SU-DHL-6 (cell line): ENCODE results near the gene CHERP.
"Not testable (repeated sequence)": the region's sequence is repeated elsewhere in the genome, so short reads cannot be mapped to it uniquely, and the experiment has no call there.

Experiments used
- H2AFZ ChIP-seq: fragments of 200-600 bp; sonication (generic); 2 replicates; pipeline ENCODE4 v1.6.1; 2014; ENCODE audit warnings: low read depth, mild to moderate bottlenecking, moderate library complexity, mixed read lengths, antibody characterized with exemption, low read length; ENCODE audit not compliant: severe bottlenecking
- H3F3A ChIP-seq: fragments of 200-600 bp; shearing (Covaris generic); 2 replicates; pipeline ENCODE4 v1.6.0; 2016; ENCODE audit warnings: antibody characterized with exemption, mild to moderate bottlenecking; ENCODE audit not compliant: insufficient read depth
- H3K27ac ChIP-seq: fragments of 200-600 bp; sonication (generic); 2 replicates; pipeline ENCODE4 v1.5.1; 2016; ENCODE audit warnings: low read depth, mild to moderate bottlenecking, low read length, moderate library complexity, mixed read lengths
- H3K27me3 ChIP-seq: fragments of 200-600 bp; sonication (generic), shearing (Covaris generic); 2 replicates; pipeline ENCODE4 v1.6.0; 2014; ENCODE audit warnings: mild to moderate bottlenecking, low read length
- H3K36me3 ChIP-seq: fragments of 200-600 bp; sonication (generic); 2 replicates; pipeline ENCODE4 v1.6.1; 2014; ENCODE audit warnings: mild to moderate bottlenecking, low read length, mixed read lengths
- H3K4me2 ChIP-seq: fragments of 300-600, 200-600 bp; shearing (Covaris generic), sonication (generic); 2 replicates; pipeline ENCODE4 v1.6.0; 2014; ENCODE audit warnings: low read length, low read depth, mild to moderate bottlenecking; ENCODE audit not compliant: poor library complexity, severe bottlenecking
- H3K4me3 ChIP-seq: fragments of 200-600 bp; sonication (generic); 2 replicates; pipeline ENCODE4 v1.5.1; 2014; ENCODE audit warnings: antibody characterized with exemption, low read length, mild to moderate bottlenecking, mixed read lengths; ENCODE audit not compliant: insufficient read depth, poor library complexity, severe bottlenecking
- H3K79me2 ChIP-seq: fragments of 200-600 bp; sonication (generic); 2 replicates; pipeline ENCODE4 v1.6.1; 2014; ENCODE audit warnings: mild to moderate bottlenecking, low read length, moderate library complexity; ENCODE audit not compliant: insufficient read depth
- H3K9ac ChIP-seq: fragments of 200-600 bp; sonication (generic); 2 replicates; pipeline ENCODE4 v1.7.0; 2014; ENCODE audit warnings: mild to moderate bottlenecking, low read length
- H3K9me2 ChIP-seq: fragments of 200-600 bp; sonication (generic); replicated peaks from 2 replicates; pipeline ENCODE4 v1.6.1; 2014; ENCODE audit warnings: low read length; ENCODE audit not compliant: insufficient read depth
- H3K9me3 ChIP-seq: fragments of 200-600 bp; sonication (generic); 2 replicates; pipeline ENCODE4 v1.6.1; 2014; ENCODE audit warnings: low read length, mixed read lengths; ENCODE audit not compliant: insufficient read depth
- H4K20me1 ChIP-seq: fragments of 200-600 bp; sonication (generic); 2 replicates; pipeline ENCODE4 v1.6.1; 2014; ENCODE audit warnings: low read depth, mild to moderate bottlenecking, antibody characterized with exemption, low read length, moderate library complexity, mixed read lengths
- EZH2phosphoT487 ChIP-seq: fragments of 200-600 bp; sonication (generic), shearing (Covaris generic); conservative IDR thresholded peaks from 2 replicates; pipeline ENCODE4 v1.6.1; 2018; ENCODE audit warnings: mild to moderate bottlenecking, antibody characterized with exemption, low read length, moderate library complexity, mixed read lengths
- TF ChIP-seq, protein P1 (sequence below): fragments of 200-600 bp; sonication (generic); IDR thresholded peaks from one replicate; pipeline ENCODE4 v1.5.1; 2017; ENCODE audit warnings: antibody characterized with exemption, mild to moderate bottlenecking, low read length, moderate library complexity; ENCODE audit not compliant: insufficient read depth, poor library complexity, severe bottlenecking

Gene CHERP

DNA sequence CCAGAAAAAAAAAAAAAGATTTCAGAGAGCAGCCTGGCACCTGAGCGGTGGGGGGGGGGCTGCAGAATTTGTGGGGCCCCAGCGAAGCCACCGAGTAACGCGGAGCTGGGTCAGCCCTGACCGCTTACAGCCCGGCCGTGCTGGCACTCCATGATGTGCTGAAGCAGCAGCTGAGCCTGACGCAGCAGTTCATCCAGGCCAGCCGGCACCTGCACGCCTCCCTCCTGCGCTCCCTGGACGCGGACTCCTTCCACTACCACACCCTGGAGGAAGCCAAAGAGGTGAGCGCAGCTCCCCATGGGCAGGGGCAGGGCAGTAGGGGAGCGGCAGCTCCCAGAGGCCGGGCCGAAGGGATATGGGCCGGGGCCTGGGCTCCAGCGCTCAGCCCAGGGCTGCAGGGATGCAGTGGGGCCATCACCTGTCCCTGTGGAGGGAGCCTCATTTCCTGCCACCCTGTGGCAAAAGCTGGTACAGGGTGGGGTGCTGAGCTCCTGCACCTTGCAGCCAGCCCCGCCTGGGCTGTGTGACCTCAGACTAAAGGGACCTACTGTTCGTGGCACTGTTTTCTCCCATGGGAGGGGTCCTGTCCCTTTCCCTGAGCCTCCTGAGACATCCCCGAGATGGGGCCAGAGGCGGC is 27.7 kb downstream of the CHERP start:
- peaks cover 4% of the 10 kb centered on the region; the same call in 1 of the 2 replicates for H3K36me3 ChIP-seq
- no peak for TF ChIP-seq EZH2phosphoT487
- TF ChIP-seq, protein P1, sequence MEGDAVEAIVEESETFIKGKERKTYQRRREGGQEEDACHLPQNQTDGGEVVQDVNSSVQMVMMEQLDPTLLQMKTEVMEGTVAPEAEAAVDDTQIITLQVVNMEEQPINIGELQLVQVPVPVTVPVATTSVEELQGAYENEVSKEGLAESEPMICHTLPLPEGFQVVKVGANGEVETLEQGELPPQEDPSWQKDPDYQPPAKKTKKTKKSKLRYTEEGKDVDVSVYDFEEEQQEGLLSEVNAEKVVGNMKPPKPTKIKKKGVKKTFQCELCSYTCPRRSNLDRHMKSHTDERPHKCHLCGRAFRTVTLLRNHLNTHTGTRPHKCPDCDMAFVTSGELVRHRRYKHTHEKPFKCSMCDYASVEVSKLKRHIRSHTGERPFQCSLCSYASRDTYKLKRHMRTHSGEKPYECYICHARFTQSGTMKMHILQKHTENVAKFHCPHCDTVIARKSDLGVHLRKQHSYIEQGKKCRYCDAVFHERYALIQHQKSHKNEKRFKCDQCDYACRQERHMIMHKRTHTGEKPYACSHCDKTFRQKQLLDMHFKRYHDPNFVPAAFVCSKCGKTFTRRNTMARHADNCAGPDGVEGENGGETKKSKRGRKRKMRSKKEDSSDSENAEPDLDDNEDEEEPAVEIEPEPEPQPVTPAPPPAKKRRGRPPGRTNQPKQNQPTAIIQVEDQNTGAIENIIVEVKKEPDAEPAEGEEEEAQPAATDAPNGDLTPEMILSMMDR = no peak
- no peak overlapping the region for H3K4me2 ChIP-seq
- H3K9me2 ChIP-seq = no peaks in the 10 kb centered on the region
- H2AFZ ChIP-seq = no peak overlapping the region
- H3K27me3 ChIP-seq = no peaks in the 10 kb centered on the region
- H3K79me2 ChIP-seq = no peaks in the 10 kb centered on the region
- no peaks in the 10 kb centered on the region for H3K9me3 ChIP-seq
- H3K4me3 ChIP-seq = no peak overlapping the region
- no peak overlapping the region for H3K9ac ChIP-seq
- peaks cover 11% of the 10 kb centered on the region for H3F3A ChIP-seq
- H4K20me1 ChIP-seq = no peaks in the 10 kb centered on the region
- H3K27ac ChIP-seq = no peak overlapping the region

DNA sequence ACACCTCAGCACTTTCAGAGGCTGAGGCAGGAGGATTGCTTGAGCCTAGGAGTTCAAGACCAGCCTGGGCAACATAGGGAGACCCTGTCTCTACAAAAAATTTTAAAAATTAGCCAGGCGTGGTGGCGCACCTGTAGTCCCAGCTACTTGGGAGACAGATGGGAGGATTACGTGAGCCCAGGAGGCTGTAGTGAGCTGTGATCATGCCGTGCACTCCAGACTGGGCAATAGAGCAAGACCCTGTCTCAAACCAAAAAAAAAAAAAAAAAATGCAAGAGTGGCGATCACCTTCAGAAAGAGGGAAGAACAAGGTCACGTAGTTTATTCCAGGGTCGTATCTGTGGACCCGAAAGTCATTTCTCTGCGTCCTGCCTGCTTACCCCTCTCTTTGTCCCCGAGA is 29.6 kb downstream of the CHERP start:
- not testable (repeated sequence) for H3F3A ChIP-seq, H3K9me2 ChIP-seq, H3K36me3 ChIP-seq, H2AFZ ChIP-seq, H3K27me3 ChIP-seq, H3K4me3 ChIP-seq, H3K4me2 ChIP-seq, H3K79me2 ChIP-seq, H4K20me1 ChIP-seq, H3K9me3 ChIP-seq, H3K27ac ChIP-seq, H3K9ac ChIP-seq

DNA sequence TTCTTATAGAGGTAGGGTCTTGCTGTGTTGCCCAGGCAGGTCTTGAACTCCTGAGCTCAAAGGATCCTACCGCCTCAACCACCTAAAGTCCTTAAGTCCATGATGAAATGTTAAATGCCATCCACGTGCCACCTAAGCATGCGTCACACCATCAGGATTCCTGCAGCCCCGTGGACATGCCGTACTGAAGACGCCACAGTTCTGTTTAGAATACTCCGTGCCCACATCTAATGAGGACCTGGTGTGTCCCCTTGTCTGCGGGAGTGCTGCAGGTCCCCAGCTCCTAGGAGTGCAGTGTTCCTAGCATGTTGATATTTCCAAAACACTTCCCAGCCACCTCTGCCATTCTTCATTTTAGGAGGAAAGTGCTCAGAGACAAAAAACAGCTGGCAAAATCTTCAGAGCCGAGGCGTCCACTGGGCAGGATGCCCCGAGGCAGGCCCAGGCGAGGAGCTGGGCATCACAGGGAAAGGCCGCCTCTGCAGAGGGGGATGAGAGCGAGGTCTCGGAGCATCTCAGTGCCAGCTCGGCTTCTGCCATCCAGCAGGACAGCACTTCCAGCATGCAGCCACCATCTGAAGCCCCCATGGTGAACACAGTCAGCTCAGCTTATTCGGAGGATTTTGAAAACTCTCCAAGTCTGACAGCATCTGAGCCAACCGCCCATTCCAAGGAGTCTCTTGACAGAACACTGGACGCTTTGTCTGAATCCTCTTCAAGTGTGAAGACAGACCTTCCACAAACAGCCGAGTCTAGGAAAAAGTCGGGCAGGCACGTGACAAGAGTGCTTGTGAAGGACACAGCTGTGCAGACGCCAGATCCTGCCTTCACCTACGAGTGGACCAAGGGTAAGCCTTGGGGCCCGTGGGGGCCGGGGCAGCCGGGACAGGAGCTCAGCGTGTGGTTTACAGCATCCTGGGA is 32.8 kb downstream of the CHERP start:
- H3K27ac ChIP-seq = no peak overlapping the region
- no peak overlapping the region for H3K4me3 ChIP-seq
- no peaks in the 10 kb centered on the region for H3K9me2 ChIP-seq
- H3K36me3 ChIP-seq = no peaks in the 10 kb centered on the region
- H3K79me2 ChIP-seq = no peaks in the 10 kb centered on the region
- H3K9ac ChIP-seq = no peak overlapping the region
- no peaks in the 10 kb centered on the region for H3K27me3 ChIP-seq
- H3K4me2 ChIP-seq = no peak overlapping the region
- H3K9me3 ChIP-seq = no peaks in the 10 kb centered on the region
- TF ChIP-seq, protein P1 = no peak
- no peaks in the 10 kb centered on the region for H4K20me1 ChIP-seq
- no peaks in the 10 kb centered on the region for H3F3A ChIP-seq
- H2AFZ ChIP-seq = no peak overlapping the region

DNA sequence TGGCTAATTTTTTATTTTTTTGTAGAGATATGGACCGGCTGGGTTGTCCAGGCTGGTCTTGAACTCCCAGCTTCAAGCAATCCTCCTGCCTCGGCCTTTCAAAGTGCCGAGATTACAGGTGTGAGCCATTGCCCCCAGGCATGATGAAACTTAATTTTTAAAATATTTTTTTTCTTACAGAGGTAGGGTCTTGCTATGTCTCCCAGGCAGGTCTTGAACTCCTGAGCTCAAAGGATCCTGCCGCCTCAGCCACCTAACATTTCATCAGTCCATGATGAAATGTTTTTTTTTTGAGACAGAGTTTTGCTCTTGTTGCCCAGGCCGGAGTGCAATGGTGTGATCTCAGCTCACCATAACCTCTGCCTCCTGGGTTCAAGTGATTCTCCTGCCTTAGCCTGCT is 33.7 kb downstream of the CHERP start:
- no peaks in the 10 kb centered on the region for H3K9me3 ChIP-seq
- TF ChIP-seq EZH2phosphoT487 = no peak
- TF ChIP-seq, protein P1 = no peak
- H3K9ac ChIP-seq = no peak overlapping the region
- no peaks in the 10 kb centered on the region for H3K36me3 ChIP-seq
- no peaks in the 10 kb centered on the region for H4K20me1 ChIP-seq
- H2AFZ ChIP-seq = no peak overlapping the region
- H3K9me2 ChIP-seq = no peaks in the 10 kb centered on the region
- H3K79me2 ChIP-seq = no peaks in the 10 kb centered on the region
- no peak overlapping the region for H3K4me2 ChIP-seq
- no peaks in the 10 kb centered on the region for H3K27me3 ChIP-seq
- H3F3A ChIP-seq = no peaks in the 10 kb centered on the region
- no peak overlapping the region for H3K27ac ChIP-seq
- no peak overlapping the region for H3K4me3 ChIP-seq
